GM21737 (cell line): Measurements from ENCODE around the gene SERPINA4.
"Not testable (repeated sequence)": the region's sequence is repeated elsewhere in the genome, so short reads cannot be mapped to it uniquely, and the experiment has no call there.

Source experiments
- ATAC-seq: cut with Tn5 transposase; IDR thresholded peaks from one replicate; pipeline ENCODE4 v1.9.1; 2021; ENCODE audit warnings: mild to moderate bottlenecking, moderate library complexity; ENCODE audit not compliant: unreplicated experiment

The SERPINA4 gene

DNA sequence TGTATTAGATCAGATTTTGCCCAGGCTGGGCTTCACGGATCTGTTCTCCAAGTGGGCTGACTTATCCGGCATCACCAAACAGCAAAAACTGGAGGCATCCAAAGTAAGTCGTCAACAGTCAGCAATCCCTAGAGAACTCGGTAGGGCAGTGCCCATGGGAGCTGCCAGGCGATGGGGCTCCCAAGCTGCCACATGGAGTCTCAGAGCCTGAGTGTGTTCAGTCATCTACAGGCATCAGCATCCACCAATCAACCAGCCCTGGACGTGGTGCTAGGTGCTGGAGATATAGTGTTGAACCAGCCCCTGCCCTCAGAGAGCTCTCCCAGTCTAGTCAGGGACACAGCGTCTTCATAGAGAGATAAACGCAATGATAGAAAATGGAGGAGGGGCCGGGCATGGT lies 6.9 kb downstream of the SERPINA4 start:
- no peak for ATAC-seq

DNA sequence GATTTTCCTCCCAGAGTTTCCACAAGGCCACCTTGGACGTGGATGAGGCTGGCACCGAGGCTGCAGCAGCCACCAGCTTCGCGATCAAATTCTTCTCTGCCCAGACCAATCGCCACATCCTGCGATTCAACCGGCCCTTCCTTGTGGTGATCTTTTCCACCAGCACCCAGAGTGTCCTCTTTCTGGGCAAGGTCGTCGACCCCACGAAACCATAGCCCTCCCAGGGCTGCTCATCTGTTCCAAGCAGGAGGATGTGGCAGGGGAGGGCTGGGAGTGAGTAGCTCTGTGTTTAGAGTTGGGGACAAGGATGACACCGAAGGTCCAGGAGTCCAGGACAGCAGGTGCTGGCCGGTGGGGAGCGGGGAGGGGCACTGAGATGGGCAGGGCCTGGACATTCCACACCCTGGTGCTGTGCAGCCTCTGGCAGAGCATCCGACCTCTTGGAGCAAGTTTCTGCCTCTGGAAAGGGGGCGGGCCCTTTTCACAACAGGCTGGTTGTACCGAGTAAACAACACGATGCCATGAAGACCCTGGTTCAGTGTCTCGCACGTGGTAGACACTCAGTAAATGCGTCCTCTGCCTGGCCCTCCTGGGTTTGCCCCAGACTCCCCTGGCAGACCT lies 8.2 kb downstream of the SERPINA4 start:
- no peak for ATAC-seq

DNA sequence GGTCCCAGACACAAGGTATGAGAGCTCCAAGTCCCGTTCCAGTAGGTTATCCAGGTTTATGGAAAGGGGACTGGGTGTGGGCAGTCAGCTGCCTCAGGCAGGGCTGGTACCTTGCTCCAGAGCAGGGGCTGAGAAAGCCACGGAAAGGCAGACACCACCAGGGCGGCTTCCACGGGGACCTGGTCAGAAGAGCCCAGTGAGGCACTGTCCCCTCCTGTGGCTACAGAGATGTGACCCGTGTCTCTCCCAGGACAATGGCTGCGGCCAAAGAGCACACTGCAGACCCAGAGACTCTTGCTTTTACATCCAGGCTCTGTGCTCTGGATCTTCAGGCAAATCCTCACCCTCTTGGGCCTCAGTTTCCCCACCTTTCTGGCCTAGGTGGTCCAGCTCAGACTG lies 8.8 kb downstream of the SERPINA4 start:
- ATAC-seq, result no peak

DNA sequence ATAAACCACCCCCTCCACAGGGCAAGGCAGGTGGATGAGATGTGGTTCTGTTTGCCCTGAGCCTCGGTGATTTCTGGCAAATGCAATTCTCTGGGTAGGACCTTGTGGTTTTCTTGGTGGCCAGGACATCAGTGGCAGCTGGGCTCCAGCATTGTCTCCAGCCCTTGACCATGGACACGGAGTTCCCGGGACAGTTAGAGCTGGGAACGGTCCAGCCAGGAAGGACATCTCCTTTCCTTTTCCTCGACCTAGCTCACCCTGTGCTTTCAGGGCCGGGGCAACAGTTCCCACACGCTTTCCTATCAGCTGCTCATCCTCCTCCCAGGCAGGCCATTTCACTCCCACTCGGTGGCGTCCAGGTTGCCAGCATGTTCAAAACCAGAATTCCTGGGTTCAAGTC lies 9.2 kb downstream of the SERPINA4 start:
- ATAC-seq, result no peak

DNA sequence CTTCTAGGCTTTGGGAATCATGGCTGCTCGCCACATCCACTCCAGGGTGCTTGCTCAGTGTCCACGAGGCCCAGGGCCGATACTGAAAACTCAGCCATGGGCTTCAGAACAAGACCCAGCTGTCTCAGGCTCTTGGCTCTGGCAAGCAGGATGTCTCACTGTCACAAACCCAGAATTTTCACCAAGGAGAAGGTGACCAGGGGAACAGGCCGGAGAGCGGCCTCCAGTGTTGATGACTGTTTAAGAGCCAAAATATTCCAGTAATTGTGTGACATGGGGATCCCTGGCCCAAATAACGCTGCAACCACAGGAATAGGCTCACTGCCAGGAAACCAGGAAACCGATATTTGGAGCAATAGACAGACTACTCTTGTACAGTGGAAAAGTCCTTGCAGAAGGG lies 10.2 kb downstream of the SERPINA4 start:
- no peak for ATAC-seq

DNA sequence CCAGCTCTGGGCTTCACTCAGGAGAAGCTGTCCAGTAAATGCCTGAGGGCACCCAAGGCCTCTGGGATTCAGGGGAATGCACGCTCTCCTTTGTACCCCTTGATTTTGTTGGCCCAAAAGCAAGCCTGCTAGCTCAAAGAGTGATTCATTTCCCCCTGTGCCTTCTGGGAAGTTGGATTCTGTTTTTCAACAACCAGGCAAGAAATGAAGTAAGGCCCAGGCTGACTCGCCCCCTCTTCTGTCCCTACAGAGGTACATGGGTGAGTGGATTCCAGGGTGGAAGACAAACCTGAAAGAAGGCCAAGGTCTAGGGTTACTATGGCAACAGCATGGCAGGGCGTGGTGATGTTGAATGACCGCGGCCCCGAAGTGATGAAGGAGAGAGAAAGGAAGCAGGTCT lies 10.7 kb downstream of the SERPINA4 start:
- ATAC-seq, result no peak

DNA sequence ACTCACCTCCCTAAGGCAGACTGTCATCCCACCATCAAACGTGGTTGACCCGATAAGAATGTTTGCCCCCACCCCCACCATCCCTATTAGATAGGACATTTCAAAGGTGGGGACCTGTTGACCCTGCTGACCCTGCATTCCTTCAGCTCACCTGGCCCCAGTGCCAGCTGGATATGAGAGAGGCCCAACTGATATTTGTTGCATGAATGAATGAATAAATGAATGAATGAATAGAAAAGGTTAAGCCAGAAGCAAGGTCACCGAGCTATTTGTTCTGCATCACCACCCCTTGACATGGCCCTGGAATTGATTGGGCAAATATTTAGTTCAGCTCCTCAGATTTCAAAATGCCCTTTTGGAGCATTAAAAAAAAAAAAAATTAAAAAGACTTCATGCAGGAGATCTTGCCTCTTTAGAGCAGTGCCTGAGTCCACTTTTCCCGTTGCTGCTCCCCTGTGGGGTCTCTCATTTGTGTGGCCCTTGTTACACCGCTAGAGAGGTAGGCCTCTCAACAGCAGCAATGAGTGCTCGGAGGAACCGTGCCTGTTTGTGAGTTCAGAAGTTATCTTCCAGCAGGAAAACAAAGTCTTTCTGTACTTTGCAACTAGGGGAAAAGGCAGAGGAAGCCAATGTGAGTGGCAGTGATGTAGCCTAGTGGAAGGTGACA lies 11.5 kb downstream of the SERPINA4 start:
- no peak for ATAC-seq

DNA sequence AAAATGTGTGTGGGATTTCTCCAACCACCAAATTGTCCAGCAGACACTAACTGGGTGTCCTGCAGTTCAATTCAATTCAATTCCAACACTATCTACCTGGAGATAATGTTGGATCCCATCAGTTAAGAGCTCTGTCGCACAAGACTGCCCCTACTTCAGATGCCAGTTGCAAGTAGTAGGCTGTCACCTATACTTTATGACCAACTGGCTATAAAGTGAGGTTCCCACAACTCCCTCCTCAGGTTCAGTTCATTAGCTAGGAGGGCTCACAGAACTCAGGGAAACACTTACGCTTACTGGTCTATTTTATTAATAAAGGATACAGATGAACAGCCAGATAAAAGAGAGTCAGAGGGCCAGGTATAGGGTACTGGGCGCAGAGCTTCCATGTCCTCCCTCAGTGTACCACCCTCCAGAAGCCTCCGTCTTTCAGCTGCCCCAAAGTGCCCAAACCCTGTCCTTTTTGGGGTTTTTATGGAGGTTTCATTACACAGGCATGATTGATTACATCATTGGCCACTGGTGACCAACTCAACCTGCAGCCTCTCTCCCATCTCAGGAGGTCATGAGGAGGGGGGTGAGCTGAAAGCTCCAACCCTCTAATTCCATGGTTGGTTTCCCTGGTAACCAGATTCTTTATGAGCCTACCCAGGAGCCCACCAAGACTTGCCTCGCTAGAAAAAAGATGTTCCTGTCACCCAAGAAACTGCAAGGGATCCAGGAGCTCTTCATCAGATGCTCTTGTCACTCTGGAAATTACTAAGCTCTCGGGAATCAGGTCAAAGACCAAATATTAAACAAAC lies 12.4 kb downstream of the SERPINA4 start:
- no peak for ATAC-seq

DNA sequence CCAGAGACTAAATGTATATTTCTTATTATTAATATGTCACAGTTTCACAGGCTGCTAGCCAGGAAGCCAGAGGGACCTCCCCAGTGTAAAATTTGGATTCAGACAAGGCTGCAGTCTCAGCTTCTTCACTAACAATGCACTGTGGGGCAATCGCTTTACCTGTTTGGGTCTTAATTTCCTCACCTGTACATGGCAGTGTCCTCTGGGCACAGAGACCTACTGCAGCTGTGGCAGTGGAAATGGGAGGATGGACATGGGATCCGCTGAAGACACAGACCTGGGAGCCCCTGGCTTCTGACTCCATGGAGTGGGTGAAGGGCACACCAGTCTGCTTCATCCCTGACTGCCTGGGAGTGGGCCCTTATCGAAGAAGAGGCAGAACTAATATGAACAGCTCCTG lies 13.1 kb downstream of the SERPINA4 start:
- no peak for ATAC-seq

DNA sequence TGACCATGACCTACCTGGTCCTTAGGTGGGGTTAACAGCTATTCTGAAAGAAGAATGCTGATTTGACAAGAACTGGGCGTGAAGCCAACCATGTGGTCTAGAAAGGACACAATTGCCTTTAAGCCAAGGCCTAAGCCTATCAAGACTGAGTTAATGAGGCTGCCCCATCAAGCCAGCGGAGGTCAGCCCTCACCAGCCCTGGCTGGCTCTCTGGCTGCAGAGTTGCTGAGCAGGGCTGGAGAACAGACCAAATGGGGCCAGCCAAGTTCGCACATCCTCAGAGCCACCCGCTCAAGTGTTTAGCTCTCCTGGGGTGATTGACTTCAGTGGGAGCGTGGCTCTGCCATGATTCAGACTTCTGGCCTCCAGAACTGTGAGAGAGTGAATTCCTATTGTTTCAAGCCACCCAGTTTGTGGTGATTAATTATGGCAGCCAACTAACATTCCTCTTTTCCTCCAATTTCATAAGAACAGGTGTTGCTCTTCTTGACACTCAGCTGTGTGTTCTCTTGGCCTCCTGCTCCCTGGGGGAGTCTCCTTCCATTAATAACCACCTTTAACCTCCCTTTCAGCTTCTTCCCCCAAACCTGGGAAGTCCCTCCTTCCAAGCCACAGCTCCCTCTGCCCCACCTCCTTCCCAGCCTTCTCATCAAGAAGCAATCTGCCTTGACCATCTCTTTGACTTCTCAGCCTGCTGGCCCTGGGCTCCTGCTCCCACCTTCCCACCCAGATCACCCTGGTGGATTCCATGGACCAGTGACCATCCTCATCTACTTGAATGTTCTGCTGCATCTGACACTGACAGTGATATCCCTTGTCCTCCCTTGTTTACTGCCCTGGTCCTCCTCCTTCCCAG lies 14.7 kb downstream of the SERPINA4 start:
- no peak for ATAC-seq

DNA sequence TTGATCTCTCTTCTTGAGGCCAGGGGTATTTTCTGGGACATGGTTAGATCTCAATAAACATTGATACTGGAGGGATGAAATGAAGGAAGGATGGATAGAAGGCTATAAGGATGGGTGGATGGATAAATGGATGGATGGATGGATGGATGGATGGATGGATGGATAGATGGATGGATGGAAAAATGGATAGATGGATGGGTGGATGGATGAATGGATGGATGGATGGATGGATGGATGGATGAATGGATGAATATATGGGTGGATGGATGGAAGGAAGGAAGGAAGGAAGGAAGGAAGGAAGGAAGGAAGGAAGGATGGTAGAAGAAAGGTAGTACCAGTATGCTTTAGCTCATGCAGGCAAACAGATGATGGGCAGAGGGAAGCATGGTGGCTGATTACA lies 16.2 kb downstream of the SERPINA4 start:
- ATAC-seq, result not testable (repeated sequence)

DNA sequence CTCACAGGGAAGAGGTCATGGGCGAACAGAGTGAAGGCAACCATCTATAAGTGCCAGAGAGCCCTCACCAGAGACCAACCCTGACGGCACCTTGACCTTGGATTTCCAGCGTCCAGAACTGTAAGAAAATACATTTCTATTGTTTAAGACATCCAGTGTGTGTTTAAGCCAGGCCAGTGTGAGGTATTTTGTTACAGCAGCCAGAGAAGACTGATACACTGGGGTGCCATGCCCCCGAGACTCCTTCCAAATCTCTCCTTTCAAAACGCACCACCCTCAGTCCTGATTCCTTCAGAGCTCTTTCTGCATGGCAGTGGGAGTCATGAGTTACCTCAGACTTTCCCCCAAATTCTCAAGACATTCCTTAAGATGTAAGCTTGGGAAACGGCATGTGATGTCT lies 17.5 kb downstream of the SERPINA4 start:
- no peak for ATAC-seq

DNA sequence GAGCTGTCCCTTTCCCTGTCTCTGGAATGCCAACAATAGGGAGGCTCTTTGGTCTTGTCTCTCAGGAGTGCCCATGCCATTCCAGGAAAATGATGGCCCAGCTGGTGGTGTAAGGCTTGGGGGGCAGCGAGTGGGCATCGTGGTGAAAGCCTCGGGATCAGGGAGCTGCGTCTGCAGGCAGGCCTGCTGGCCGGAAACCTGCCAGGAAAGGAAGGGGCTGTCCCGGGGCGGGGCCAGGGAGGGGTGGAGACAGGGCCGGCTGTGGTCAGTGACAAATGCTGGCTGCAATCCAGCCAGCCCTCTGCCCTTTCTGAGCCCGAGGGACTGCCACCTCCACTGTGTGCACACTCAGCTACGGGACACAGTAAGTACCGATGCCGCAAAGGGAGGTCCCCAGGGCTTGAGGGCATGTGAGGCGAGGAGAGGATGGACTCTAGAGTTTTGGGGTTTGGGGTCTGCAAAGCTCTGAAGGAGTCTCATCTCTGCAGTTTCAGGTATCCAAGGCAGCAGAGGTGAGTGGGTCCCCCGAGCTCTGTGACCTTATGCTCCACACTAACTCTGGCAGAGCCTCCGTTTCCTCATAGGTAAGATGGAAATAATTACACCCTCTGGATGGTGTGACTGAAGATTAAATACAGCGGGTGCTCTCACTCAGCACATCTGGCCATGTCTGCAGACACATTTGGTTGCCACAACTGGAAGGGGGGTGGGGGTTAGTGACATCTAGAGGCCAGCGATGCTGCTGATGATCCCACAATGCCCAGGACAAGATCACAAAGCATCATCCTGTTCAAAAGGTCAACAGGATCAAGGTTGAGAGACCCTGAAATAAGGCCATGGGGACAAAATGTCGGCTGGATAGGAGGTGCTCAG lies 20.1 kb downstream of the SERPINA4 start, which contains the start of gene SERPINA5:
Gene SERPINA5 (plus strand): TSS at position 300 of the 873 bp plus-strand sequence. CDS start 5,937 bp downstream, outside the sequence.
- no peak for ATAC-seq

DNA sequence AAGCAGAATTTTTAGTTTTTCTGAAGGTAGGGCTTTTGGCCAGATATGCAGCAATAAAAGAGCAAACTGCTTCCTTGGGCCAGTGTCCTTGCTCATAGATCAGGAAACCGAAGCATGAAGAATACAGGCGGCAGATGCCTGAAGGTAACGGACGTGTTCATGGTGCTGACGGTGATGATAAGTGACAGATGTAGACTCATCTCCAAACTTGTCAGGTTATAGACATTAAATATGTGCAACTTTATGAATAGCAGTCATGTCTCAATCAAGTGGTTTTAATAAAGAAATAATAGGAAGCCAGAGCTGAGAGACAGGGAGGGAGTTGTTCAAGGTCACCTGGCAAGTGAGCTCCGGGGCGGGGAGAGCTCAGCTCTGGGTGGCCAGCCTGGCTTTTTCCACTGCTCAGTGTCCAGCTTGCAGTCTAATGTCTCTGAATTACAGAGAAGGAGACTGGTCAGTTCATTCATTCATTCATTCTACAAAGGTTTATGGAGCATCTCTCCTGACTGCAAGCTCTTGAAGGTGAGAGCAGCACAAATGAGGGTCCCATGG lies 21.0 kb downstream of the SERPINA4 start:
- no peak for ATAC-seq

DNA sequence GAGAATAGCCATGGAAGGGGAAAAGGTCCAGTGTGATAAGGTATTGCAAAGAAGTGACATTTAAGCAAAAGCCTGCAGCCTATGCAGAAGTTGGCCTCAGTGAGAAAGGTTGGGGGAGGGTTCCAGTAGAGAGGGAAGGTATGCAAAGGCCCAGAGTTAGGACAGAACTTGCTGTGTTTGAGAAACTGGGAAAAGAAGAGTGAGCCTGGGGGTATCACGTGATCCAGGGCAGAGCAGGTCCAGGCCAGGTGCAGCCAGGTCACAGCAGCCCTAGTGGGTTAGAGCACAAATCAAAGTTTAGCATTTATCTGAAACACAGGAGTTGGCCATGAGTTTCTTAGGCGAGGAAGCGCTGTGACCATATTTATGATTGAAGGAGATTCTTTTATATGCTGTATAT lies 21.6 kb downstream of the SERPINA4 start:
- ATAC-seq, result no peak

DNA sequence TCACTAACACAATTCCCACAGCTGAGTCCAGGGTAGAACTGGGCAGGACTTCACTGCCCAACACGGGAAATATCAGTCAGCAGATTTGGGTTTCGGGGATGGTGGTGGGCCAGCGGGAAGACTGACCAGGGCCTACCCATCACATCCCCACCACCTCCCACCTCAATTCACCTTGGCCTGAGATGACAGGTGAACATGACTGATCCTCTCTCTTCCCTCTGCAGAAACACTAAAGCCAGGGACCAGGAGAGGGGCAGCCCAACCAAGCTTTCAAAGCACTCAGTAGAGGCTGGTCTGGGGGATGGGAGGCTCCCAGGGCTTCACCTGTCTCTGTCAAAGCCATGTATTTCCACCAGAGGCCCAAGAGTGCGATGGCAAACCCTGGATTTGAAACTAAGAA lies 22.3 kb downstream of the SERPINA4 start:
- no peak for ATAC-seq

DNA sequence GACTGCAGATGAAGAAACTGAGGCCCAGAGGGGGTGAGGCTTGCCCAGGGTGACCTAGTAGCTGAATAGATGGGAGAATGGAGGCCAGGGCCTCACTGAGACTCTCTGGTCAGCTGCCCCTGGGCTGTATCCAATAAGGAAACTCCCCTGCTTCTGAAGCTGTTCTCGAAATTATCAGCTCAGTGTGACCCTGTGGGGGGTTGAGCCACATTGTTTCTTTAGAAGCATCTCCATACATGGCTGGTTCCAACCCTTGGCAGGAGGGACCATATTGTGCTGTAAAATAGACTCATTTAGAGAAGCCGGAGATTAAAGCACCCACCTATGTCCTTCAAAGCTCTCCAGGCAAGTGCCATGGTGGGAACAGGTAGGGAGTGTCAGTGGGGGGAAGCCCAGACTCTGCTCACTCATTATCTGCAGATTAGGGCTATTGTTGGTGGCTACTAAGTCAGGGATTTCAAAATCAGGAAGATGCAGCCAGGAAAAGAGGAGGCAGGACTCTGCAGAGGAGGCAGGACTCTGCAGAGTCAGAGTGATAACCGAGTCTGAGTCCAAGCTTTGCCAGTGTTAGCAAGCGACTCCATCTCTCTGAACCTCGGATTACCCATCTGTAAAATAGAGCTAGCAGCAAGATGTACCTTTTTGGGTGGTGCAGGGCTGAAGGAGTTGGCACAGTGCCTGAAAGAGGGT lies 23.5 kb downstream of the SERPINA4 start:
- no peak for ATAC-seq

DNA sequence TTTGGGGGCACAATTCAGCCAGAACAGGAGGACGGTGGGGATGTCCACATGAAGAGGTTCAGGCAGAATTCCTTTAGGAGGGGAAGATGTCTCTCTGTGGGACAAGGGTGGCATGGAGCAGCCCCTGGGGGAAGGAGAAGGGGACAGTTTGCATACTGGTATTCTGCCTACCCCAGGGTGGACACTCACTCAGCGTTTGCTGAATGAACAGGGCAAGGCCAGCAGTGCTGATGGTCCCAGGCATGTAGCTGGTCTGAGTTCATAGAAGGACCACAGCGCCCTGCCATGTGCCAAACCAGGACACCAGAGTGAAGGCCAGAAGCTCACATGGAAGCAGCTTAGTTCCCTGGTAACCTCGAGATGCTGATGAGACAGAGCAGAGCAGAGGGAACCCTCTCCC lies 25.4 kb downstream of the SERPINA4 start:
- ATAC-seq, result no peak

DNA sequence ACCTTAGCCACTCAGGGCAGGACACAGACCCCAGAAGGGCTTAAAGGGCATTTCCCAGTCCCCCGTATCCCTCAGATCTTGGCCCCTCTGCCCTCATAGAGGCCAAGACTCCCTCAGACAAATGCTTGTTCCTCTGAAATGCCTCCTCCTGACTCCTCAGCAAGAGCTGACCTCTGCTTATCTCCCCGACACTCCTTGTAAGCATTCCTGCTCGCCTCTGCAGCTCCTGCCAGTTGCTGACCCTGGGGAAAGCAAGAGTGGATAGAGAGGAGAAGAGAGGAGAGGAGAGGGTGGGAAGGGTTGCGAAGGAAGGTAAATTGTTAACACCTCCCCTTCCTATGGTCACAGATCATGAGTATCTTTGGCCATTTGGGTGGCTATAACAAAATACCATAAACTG lies 27.1 kb downstream of the SERPINA4 start:
- no peak for ATAC-seq
